Measurements from ENCODE around the gene TEX44. TPM values are rescaled to one million over a fixed set of nuclear protein-coding genes. Genes with fewer than 3 reads are reported as not detected.

Gene TEX44
- total and polyA plus RNA-seq, 2 of the 13 experiments (the other 11 are each of a cell fraction or from before 2014, with no cell fraction given): not detected

DNA sequence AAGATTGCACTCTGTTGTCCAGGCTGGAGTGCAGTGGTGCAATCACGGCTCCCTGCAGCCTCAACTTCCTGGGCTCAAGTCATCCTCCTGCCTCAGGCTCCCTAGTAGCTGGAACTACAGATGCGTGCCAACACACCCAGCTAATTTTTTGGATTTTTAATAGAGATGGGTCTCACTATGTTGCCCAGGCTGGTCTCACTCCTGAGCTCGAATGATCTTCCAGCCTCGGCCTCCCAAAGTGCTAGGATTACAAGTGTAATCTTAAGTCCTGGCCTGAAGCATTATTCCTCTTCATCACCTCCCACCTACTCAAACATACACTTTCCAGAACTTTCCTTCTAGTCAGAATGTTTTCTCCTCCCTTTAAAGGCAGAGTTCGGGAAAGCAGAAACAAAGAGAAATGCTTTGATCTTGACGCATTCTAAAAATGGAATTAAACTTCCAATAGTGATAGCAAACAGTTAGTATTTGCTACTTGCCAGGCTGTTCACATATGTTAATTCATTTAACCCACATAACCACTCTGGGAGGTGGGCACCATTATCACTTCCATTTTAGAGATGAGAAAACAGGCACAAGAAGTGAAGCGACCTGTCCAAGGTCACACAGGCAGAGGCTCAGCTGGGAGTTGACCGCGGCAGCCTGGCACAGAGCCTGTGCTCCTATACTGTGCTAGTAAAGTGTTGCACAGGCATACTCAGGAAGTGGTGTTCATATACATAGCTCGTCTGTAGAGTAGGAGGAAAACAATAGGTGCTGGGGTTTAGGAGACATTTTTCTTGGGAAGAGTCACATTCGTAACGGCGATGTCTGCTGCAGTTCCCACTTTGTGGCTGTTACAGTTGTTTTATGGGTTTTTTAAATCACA lies 24.6 kb downstream of the TEX44 start (continued):
- TF ChIP-seq, protein P1, sequence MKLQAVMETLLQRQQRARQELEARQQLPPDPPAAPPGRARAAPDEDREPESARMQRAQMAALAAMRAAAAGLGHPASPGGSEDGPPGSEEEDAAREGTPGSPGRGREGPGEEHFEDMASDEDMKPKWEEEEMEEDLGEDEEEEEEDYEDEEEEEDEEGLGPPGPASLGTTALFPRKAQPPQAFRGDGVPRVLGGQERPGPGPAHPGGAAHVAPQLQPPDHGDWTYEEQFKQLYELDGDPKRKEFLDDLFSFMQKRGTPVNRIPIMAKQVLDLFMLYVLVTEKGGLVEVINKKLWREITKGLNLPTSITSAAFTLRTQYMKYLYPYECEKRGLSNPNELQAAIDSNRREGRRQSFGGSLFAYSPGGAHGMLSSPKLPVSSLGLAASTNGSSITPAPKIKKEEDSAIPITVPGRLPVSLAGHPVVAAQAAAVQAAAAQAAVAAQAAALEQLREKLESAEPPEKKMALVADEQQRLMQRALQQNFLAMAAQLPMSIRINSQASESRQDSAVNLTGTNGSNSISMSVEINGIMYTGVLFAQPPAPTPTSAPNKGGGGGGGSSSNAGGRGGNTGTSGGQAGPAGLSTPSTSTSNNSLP (IDR thresholded peaks at IDR 0.05; ENCODE audit: low read depth, low read length): no peak
- TF ChIP-seq, protein P2, sequence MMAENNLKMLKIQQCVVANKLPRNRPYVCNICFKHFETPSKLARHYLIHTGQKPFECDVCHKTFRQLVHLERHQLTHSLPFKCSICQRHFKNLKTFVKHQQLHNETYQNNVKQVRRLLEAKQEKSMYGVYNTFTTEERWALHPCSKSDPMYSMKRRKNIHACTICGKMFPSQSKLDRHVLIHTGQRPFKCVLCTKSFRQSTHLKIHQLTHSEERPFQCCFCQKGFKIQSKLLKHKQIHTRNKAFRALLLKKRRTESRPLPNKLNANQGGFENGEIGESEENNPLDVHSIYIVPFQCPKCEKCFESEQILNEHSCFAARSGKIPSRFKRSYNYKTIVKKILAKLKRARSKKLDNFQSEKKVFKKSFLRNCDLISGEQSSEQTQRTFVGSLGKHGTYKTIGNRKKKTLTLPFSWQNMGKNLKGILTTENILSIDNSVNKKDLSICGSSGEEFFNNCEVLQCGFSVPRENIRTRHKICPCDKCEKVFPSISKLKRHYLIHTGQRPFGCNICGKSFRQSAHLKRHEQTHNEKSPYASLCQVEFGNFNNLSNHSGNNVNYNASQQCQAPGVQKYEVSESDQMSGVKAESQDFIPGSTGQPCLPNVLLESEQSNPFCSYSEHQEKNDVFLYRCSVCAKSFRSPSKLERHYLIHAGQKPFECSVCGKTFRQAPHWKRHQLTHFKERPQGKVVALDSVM (CRISPR knock-in tag; IDR thresholded peaks at IDR 0.05): peak; percentile 52
- TF ChIP-seq JUNB (CRISPR knock-in tag; IDR thresholded peaks at IDR 0.05; ENCODE audit: borderline replicate concordance) (no peak), POGZ (CRISPR knock-in tag; IDR thresholded peaks at IDR 0.05) (no peak), CHD2 (IDR thresholded peaks at IDR 0.05; ENCODE audit: low read depth, low read length) (no peak), MXI1 (IDR thresholded peaks at IDR 0.05; ENCODE audit: borderline replicate concordance, low read depth, low read length) (no peak), TBP (CRISPR knock-in tag; IDR thresholded peaks at IDR 0.05) (no peak), ZNF747 (CRISPR knock-in tag; IDR thresholded peaks at IDR 0.05; ENCODE audit: borderline replicate concordance) (no peak), ZKSCAN5 (CRISPR knock-in tag; IDR thresholded peaks at IDR 0.05) (peak; percentile 89), RCOR2 (CRISPR knock-in tag; IDR thresholded peaks at IDR 0.05) (0 out of 2 replicates have a peak, but pooled peaks have one; percentile 20), MAF1 (CRISPR knock-in tag; IDR thresholded peaks at IDR 0.05; ENCODE audit: borderline replicate concordance) (no peak), ZNF501 (CRISPR knock-in tag; IDR thresholded peaks at IDR 0.05) (no peak), ZNF432 (CRISPR knock-in tag; IDR thresholded peaks at IDR 0.05; ENCODE audit: borderline replicate concordance) (no peak), MYNN (CRISPR knock-in tag; IDR thresholded peaks at IDR 0.05; ENCODE audit: low read depth) (no peak), HOXA9 (CRISPR knock-in tag; IDR thresholded peaks at IDR 0.05; ENCODE audit: borderline replicate concordance) (no peak), RARA (CRISPR knock-in tag; IDR thresholded peaks at IDR 0.05) (no peak), ZNF354B (CRISPR knock-in tag; IDR thresholded peaks at IDR 0.05) (no peak)
- TF ChIP-seq, protein P3, sequence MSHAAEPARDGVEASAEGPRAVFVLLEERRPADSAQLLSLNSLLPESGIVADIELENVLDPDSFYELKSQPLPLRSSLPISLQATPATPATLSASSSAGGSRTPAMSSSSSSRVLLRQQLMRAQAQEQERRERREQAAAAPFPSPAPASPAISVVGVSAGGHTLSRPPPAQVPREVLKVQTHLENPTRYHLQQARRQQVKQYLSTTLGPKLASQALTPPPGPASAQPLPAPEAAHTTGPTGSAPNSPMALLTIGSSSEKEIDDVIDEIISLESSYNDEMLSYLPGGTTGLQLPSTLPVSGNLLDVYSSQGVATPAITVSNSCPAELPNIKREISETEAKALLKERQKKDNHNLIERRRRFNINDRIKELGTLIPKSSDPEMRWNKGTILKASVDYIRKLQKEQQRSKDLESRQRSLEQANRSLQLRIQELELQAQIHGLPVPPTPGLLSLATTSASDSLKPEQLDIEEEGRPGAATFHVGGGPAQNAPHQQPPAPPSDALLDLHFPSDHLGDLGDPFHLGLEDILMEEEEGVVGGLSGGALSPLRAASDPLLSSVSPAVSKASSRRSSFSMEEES (CRISPR knock-in tag; IDR thresholded peaks at IDR 0.05): no peak
- TF ChIP-seq, protein P4, sequence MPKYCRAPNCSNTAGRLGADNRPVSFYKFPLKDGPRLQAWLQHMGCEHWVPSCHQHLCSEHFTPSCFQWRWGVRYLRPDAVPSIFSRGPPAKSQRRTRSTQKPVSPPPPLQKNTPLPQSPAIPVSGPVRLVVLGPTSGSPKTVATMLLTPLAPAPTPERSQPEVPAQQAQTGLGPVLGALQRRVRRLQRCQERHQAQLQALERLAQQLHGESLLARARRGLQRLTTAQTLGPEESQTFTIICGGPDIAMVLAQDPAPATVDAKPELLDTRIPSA (CRISPR knock-in tag; IDR thresholded peaks at IDR 0.05; ENCODE audit: borderline replicate concordance): no peak
- TF ChIP-seq, protein P5, sequence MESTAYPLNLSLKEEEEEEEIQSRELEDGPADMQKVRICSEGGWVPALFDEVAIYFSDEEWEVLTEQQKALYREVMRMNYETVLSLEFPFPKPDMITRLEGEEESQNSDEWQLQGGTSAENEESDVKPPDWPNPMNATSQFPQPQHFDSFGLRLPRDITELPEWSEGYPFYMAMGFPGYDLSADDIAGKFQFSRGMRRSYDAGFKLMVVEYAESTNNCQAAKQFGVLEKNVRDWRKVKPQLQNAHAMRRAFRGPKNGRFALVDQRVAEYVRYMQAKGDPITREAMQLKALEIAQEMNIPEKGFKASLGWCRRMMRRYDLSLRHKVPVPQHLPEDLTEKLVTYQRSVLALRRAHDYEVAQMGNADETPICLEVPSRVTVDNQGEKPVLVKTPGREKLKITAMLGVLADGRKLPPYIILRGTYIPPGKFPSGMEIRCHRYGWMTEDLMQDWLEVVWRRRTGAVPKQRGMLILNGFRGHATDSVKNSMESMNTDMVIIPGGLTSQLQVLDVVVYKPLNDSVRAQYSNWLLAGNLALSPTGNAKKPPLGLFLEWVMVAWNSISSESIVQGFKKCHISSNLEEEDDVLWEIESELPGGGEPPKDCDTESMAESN (CRISPR knock-in tag; conservative IDR thresholded peaks at IDR 0.05): 0 out of 2 replicates have a peak, but pooled peaks have one; percentile 39
